Fibroblast of villous mesenchyme (primary cell): ENCODE data around the gene ERN2. TPM values are rescaled to one million over a fixed set of nuclear protein-coding genes. Genes with fewer than 3 reads are reported as not detected.

Experiments
- DNase-seq: peaks from one replicate; pipeline ENCODE4 v3.0.0-alpha.2; 2010; ENCODE audit warnings: low read depth
- H3K4me3 ChIP-seq: 2 replicates; pipeline ENCODE4 v1.5.1; 2011; ENCODE audit warnings: low read depth, mild to moderate bottlenecking, low read length
- total RNA-seq: library from RNA; depleted of rRNA; stranded (reverse); fragments of >200 nt; gene quantifications from 2 replicates; pipeline ENCODE4 v1.2.3, GENCODE V29; 2012
- TF ChIP-seq, protein P1 (sequence below): IDR thresholded peaks from 2 replicates; pipeline ENCODE4 v1.5.1; 2012; ENCODE audit warnings: low read depth, mild to moderate bottlenecking, low read length; ENCODE audit not compliant: insufficient read depth

The ERN2 gene
- total RNA-seq, 1 donor = 0.43 TPM

GRCh38 chr16:23702951-23703350, 10.1 kb downstream of the ERN2 start:
- TF ChIP-seq, protein P1, sequence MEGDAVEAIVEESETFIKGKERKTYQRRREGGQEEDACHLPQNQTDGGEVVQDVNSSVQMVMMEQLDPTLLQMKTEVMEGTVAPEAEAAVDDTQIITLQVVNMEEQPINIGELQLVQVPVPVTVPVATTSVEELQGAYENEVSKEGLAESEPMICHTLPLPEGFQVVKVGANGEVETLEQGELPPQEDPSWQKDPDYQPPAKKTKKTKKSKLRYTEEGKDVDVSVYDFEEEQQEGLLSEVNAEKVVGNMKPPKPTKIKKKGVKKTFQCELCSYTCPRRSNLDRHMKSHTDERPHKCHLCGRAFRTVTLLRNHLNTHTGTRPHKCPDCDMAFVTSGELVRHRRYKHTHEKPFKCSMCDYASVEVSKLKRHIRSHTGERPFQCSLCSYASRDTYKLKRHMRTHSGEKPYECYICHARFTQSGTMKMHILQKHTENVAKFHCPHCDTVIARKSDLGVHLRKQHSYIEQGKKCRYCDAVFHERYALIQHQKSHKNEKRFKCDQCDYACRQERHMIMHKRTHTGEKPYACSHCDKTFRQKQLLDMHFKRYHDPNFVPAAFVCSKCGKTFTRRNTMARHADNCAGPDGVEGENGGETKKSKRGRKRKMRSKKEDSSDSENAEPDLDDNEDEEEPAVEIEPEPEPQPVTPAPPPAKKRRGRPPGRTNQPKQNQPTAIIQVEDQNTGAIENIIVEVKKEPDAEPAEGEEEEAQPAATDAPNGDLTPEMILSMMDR = no peak
- no peak overlapping the region for H3K4me3 ChIP-seq
- DNase-seq = no peak

- no peak for DNase-seq
- TF ChIP-seq, protein P1 = no peak
- H3K4me3 ChIP-seq = no peak overlapping the region
These were observed 12.0 kb downstream of the ERN2 start for GRCh38 chr16:23701045-23701444.

DNA sequence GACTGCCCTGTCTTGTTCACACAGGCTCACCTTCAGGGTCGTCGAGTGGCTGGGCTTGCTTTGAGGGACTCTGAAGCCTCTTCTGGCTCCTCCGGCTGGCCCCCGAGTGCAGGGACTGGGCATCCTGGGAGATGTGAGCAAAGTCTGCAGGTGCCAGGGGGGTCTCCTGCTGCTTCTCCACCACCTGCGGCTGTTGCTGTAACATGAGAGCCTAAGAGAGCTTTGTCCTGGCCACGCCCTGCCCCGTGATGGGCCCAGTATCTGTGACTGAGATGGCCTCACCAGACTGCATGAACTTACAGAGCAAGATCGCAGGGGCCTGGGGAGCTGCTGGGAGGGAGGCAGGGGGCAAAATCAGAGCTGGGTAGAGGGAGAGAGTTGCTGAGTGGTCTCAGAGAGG, 12.5 kb downstream of the ERN2 start:
- no peak for DNase-seq
- TF ChIP-seq, protein P1 = no peak
- H3K4me3 ChIP-seq = no peak overlapping the region

GRCh38 chr16:23700093-23700492, 12.9 kb downstream of the ERN2 start:
- no peak for DNase-seq
- TF ChIP-seq, protein P1 = no peak
- H3K4me3 ChIP-seq = no peak overlapping the region

GRCh38 chr16:23699100-23699499, 13.9 kb downstream of the ERN2 start:
- no peak for DNase-seq
- TF ChIP-seq, protein P1 = no peak
- H3K4me3 ChIP-seq = no peak overlapping the region

DNA sequence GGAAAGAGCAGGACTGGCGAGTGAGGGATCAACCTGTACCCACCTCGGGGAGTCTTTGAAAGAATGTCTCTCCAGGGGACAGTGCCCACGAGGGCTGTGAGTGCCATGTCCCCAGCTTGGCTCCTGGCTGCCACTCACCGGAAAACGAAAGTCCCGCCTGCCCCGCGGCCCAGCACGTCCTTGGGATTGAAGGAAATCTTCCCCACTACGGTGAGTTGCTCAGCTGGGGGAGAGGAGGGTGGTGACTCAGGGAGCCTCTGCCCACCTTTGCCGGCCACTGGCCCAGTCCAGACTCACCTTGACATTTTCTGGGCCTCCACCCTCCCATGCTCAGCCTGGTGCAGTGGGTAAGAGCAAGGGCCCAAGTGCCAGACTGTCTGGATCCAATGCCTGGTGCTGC, 17.3 kb downstream of the ERN2 start:
- no peak overlapping the region for H3K4me3 ChIP-seq
- DNase-seq = no peak
- TF ChIP-seq, protein P1 = no peak

DNA sequence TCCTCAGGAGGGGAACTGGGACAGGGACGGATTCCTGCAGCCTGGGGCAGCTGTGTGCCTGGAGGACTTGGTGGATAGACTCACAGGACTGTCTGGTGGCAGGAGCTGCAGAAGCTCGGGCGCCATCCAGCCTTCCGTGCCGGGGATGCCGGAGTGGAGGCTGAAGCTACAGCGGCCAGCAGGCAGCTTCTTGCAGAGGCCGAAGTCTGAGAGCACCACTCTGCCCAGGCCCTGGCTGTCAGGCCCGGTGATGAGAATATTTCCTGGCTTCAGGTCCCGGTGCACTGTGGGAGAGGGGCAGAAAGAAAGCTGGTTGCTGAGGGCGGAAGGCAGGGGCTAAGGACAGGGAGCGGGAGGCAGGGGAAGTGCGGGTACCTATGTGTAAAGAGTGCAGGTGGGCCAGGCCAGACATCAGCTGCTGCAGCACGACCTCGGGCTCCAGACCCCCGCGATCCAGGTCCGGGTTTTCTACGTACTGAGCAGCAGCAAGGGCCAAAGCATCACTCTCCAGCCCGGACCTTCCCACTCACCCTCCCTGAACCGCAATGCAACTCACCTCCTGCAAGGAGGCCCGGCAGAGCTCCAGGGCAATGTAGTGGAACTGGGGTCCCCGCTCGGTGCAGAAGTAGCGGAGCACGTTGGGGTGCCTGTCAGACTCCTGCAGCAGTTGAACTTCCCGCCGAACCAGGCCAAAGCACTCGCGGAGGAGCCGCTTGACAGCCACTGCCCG, 18.2 kb downstream of the ERN2 start:
- TF ChIP-seq, protein P1 = no peak
- DNase-seq = no peak
- H3K4me3 ChIP-seq = no peak overlapping the region
